H9 (cell line): ENCODE measurements around the gene RNU1-1. TPM values are rescaled to one million over a fixed set of nuclear protein-coding genes. Genes with fewer than 3 reads are reported as not detected.
"Not testable (repeated sequence)": the region's sequence is repeated elsewhere in the genome, so short reads cannot be mapped to it uniquely, and the experiment has no call there.

ENCODE experiments used
- DNase-seq: peaks from one replicate; pipeline ENCODE4 v3.0.0-alpha.2; 2017
- H2AFZ ChIP-seq: one replicate; pipeline ENCODE4 v1.6.1; 2013; ENCODE audit warnings: mild to moderate bottlenecking, low read length, control low read depth, moderate library complexity
- H2AK5ac ChIP-seq: 2 replicates; pipeline ENCODE4 v1.6.1; 2013; ENCODE audit warnings: low read length, control low read depth, mixed read lengths; ENCODE audit not compliant: insufficient read length
- H2BK120ac ChIP-seq: one replicate; pipeline ENCODE4 v1.6.1; 2013; ENCODE audit warnings: low read depth, mild to moderate bottlenecking, low read length, control low read depth, inconsistent platforms; ENCODE audit not compliant: poor library complexity, severe bottlenecking
- H2BK12ac ChIP-seq: 2 replicates; pipeline ENCODE4 v1.6.1; 2013; ENCODE audit warnings: low read length, control low read depth, mixed read lengths, low read depth; ENCODE audit not compliant: insufficient read length
- H2BK15ac ChIP-seq: 2 replicates; pipeline ENCODE4 v1.6.1; 2013; ENCODE audit warnings: low read depth, low read length, control low read depth
- H2BK20ac ChIP-seq: one replicate; pipeline ENCODE4 v1.6.1; 2013; ENCODE audit warnings: low read depth, mild to moderate bottlenecking, low read length, control low read depth, inconsistent platforms; ENCODE audit not compliant: poor library complexity, severe bottlenecking
- H2BK5ac ChIP-seq: 2 replicates; pipeline ENCODE4 v1.6.1; 2013; ENCODE audit warnings: low read length, control low read depth, mixed read lengths; ENCODE audit not compliant: insufficient read length
- H3K14ac ChIP-seq: 2 replicates; pipeline ENCODE4 v1.6.1; 2013; ENCODE audit warnings: low read length, control low read depth; ENCODE audit not compliant: insufficient read depth
- H3K18ac ChIP-seq: 2 replicates; pipeline ENCODE4 v1.6.1; 2013; ENCODE audit warnings: low read depth, mild to moderate bottlenecking, mixed read lengths, low read length, control low read depth; ENCODE audit not compliant: insufficient read length
- H3K23ac ChIP-seq: 2 replicates; pipeline ENCODE4 v1.6.1; 2013; ENCODE audit warnings: low read length, control low read depth, mixed read lengths, low read depth; ENCODE audit not compliant: insufficient read length
- H3K23me2 ChIP-seq: 2 replicates; pipeline ENCODE4 v1.6.1; 2013; ENCODE audit warnings: low read depth, mild to moderate bottlenecking, mixed read lengths, low read length, control low read depth; ENCODE audit not compliant: insufficient read length, poor library complexity, severe bottlenecking
- H3K27ac ChIP-seq: 2 replicates; pipeline ENCODE4 v1.5.1; 2013; ENCODE audit warnings: low read length, control low read depth, mixed read lengths, low read depth; ENCODE audit not compliant: insufficient read length
- H3K27me3 ChIP-seq: 2 replicates; pipeline ENCODE4 v1.6.1; 2013; ENCODE audit warnings: low read length, control low read depth, inconsistent platforms; ENCODE audit not compliant: insufficient read depth
- H3K4ac ChIP-seq: 2 replicates; pipeline ENCODE4 v1.6.1; 2013; ENCODE audit warnings: low read depth, mild to moderate bottlenecking, control low read depth, inconsistent platforms, low read length, moderate library complexity
- H3K4me1 ChIP-seq: 2 replicates; pipeline ENCODE4 v1.6.1; 2013; ENCODE audit warnings: low read length, control low read depth, inconsistent platforms; ENCODE audit not compliant: insufficient read depth
- H3K4me2 ChIP-seq: 2 replicates; pipeline ENCODE4 v1.6.1; 2013; ENCODE audit warnings: low read length, control low read depth, mixed read lengths; ENCODE audit not compliant: insufficient read length, insufficient read depth
- H3K56ac ChIP-seq: 2 replicates; pipeline ENCODE4 v1.6.1; 2013; ENCODE audit warnings: low read depth, mild to moderate bottlenecking, mixed read lengths, low read length, control low read depth; ENCODE audit not compliant: insufficient read length
- H3K79me1 ChIP-seq: 2 replicates; pipeline ENCODE4 v1.6.1; 2013; ENCODE audit warnings: low read depth, mild to moderate bottlenecking, moderate library complexity, low read length, control low read depth, inconsistent platforms; ENCODE audit not compliant: insufficient read depth, poor library complexity, severe bottlenecking
- H3K79me2 ChIP-seq: 2 replicates; pipeline ENCODE4 v1.6.1; 2013; ENCODE audit warnings: low read length, control low read depth, inconsistent platforms; ENCODE audit not compliant: insufficient read depth
- H3K9ac ChIP-seq: 2 replicates; pipeline ENCODE4 v1.6.1; 2013; ENCODE audit warnings: low read length, control low read depth, mixed read lengths; ENCODE audit not compliant: insufficient read length; ENCODE audit errors: extremely low read depth
- H3K9me3 ChIP-seq: one replicate; pipeline ENCODE4 v1.6.1; 2013; ENCODE audit warnings: low read depth, low read length, inconsistent platforms; ENCODE audit not compliant: control insufficient read depth
- H3T11ph ChIP-seq: one replicate; pipeline ENCODE4 v1.6.1; 2013; ENCODE audit warnings: mild to moderate bottlenecking, low read length, control low read depth, inconsistent platforms
- H4K20me1 ChIP-seq: one replicate; pipeline ENCODE4 v1.6.1; 2013; ENCODE audit not compliant: control insufficient read depth, insufficient read length, insufficient read depth
- H4K5ac ChIP-seq: 2 replicates; pipeline ENCODE4 v1.6.1; 2013; ENCODE audit warnings: low read depth, mild to moderate bottlenecking, mixed read lengths, low read length, control low read depth; ENCODE audit not compliant: insufficient read length
- H4K8ac ChIP-seq: replicated peaks from 2 replicates; pipeline ENCODE4 v1.6.1; 2013; ENCODE audit warnings: low read length, control low read depth, mixed read lengths, low read depth; ENCODE audit not compliant: insufficient read length
- H4K91ac ChIP-seq: 2 replicates; pipeline ENCODE4 v1.6.1; 2013; ENCODE audit warnings: low read depth, mild to moderate bottlenecking, moderate library complexity, mixed read lengths, low read length, control low read depth; ENCODE audit not compliant: insufficient read length
- H3K27ac Mint-ChIP-seq, 3 experiments: 2 replicates in 2 of 3; 3 replicates in 1 of 3; pipeline ENCODE4 v1.8.0; 2020 to 2021; ENCODE audit warnings: mixed read lengths in 3 of 3, mild to moderate bottlenecking in 1 of 3, moderate library complexity in 1 of 3
- H3K27me3 Mint-ChIP-seq: 2 replicates; pipeline ENCODE4 v1.8.0; 2021; ENCODE audit warnings: low read depth, mild to moderate bottlenecking, moderate library complexity, mixed read lengths
- H3K36me3 Mint-ChIP-seq, 3 experiments: 2 replicates in 2 of 3; 3 replicates in 1 of 3; pipeline ENCODE4 v1.8.0; 2020 to 2021; ENCODE audit warnings: low read depth in 3 of 3, mixed read lengths in 3 of 3; ENCODE audit not compliant: insufficient read depth in 1 of 3
- H3K4me1 Mint-ChIP-seq, 2 experiments: 2 replicates each; pipeline ENCODE4 v1.8.0; 2020; ENCODE audit warnings: mixed read lengths in 2 of 2
- H3K4me3 Mint-ChIP-seq, 2 experiments: 2 replicates in 1 of 2; 3 replicates in 1 of 2; pipeline ENCODE4 v1.8.0; 2020 to 2021; ENCODE audit warnings: mild to moderate bottlenecking in 2 of 2, mixed read lengths in 2 of 2, moderate library complexity in 1 of 2
- H3K9me3 Mint-ChIP-seq, 2 experiments: 2 replicates in 1 of 2; 3 replicates in 1 of 2; pipeline ENCODE4 v1.8.0; 2020; ENCODE audit warnings: mild to moderate bottlenecking in 2 of 2, mixed read lengths in 2 of 2, moderate library complexity in 1 of 2
- WGBS: extraction: QIAGEN DNeasy Blood & Tissue Kit; methylation state at CpG from one replicate; pipeline ENCODE4 v1.1.7; 2013; ENCODE audit warnings: missing lambda C conversion rate, low lambda C conversion rate, mixed read lengths; ENCODE audit not compliant: insufficient read length; ENCODE audit errors: extremely low coverage; 5-methylcytosine and 5-hydroxymethylcytosine counted together
- total RNA-seq: library from RNA; stranded (reverse); gene quantifications from 2 replicates; pipeline ENCODE4 v1.2.1, GENCODE V29; 2021
- TF ChIP-seq, protein P1 (sequence below): fragments of 200-600 bp; sonication (generic); conservative IDR thresholded peaks from 3 replicates; pipeline ENCODE4 v1.8.0; 2021; ENCODE audit warnings: antibody characterized with exemption, mild to moderate bottlenecking

The RNU1-1 gene
- total RNA-seq, 1 experiment from 2014 or later, result 2,051 TPM

DNA sequence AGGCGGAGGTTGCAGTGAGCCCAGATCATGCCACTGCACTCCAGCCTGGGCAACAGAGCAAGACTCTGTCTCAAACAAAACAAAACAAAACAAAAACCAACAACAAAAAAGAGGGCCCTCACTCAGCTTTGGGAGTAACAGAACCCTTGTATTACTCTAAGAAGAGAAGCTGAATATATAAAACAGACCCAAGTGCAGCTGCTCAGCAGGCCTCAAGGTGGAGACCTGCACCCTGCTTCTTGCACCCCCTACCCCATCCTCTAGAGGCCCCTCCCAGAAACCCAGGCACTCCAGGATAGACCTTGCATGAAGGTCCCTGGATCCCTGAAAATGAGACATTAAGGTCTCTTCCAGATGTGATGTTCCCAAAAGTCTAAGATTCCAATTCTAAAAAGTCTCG, 39.2 kb downstream of the RNU1-1 start:
- H4K8ac ChIP-seq, H3K27me3 Mint-ChIP-seq, H3K27ac ChIP-seq, H3K79me1 ChIP-seq, DNase-seq, H3K9me3 ChIP-seq, H2AFZ ChIP-seq, H4K5ac ChIP-seq, H3K4me2 ChIP-seq, H2BK5ac ChIP-seq, H2BK15ac ChIP-seq, H3K56ac ChIP-seq, H2BK12ac ChIP-seq, H4K20me1 ChIP-seq, H2AK5ac ChIP-seq, H3K9ac ChIP-seq, H3K4me3 Mint-ChIP-seq, H3K4me1 Mint-ChIP-seq, H2BK120ac ChIP-seq, H4K91ac ChIP-seq, H3K4ac ChIP-seq, H3K9me3 Mint-ChIP-seq, H3K23me2 ChIP-seq, H3K23ac ChIP-seq, H3K4me1 ChIP-seq, H3K14ac ChIP-seq, H3K79me2 ChIP-seq, H2BK20ac ChIP-seq, H3K18ac ChIP-seq, H3K27me3 ChIP-seq, H3T11ph ChIP-seq: not testable (repeated sequence)
- TF ChIP-seq, protein P1, sequence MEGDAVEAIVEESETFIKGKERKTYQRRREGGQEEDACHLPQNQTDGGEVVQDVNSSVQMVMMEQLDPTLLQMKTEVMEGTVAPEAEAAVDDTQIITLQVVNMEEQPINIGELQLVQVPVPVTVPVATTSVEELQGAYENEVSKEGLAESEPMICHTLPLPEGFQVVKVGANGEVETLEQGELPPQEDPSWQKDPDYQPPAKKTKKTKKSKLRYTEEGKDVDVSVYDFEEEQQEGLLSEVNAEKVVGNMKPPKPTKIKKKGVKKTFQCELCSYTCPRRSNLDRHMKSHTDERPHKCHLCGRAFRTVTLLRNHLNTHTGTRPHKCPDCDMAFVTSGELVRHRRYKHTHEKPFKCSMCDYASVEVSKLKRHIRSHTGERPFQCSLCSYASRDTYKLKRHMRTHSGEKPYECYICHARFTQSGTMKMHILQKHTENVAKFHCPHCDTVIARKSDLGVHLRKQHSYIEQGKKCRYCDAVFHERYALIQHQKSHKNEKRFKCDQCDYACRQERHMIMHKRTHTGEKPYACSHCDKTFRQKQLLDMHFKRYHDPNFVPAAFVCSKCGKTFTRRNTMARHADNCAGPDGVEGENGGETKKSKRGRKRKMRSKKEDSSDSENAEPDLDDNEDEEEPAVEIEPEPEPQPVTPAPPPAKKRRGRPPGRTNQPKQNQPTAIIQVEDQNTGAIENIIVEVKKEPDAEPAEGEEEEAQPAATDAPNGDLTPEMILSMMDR, result peak; percentile 66
- Mint-ChIP-seq H3K27ac (peak overlapping the region in 1 of 3 experiments; percentile 59; a peak in 1 of 7 replicates), H3K36me3 (peaks cover 6 to 46% (median 35%) of the 10 kb centered on the region in 3 experiments)
- no CpG with 5 or more reads among the region's 2 CpGs for WGBS
